ENCODE results near the gene WDFY2. TPM values are rescaled to one million over a fixed set of nuclear protein-coding genes. Genes with fewer than 3 reads are reported as not detected.
A peak's percentile ranks its signal among the peaks of the same experiment; 100 is the strongest.

Gene WDFY2
- total RNA-seq, 1 donor: 11.9 TPM

DNA sequence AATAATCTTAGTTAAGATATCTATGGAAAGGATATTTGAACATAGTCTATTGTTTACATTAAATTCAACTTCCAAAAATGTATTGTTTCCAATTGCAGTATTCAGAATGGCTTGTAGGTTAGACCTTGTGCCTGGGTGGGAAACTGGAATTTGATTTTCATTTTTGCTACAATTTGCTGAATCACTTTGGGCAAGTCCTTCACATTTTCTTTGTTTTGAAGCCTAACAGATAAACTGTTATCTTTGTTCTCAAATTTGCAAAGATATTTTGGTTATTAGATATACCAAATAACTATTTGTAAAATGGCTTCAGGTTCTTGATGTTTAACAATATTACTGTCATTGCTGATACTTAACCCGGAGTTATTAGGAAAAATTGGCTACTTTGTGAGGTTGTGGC lies 82.6 kb downstream of the WDFY2 start:
- Histone ChIP-seq H3K36me3 (ENCODE audit: insufficient read depth, low read length) (peaks cover 7% of the 10 kb centered on the region), H3K4me1 (ENCODE audit: insufficient read depth, low read length) (peaks cover 32% of the 10 kb centered on the region), H3K27ac (ENCODE audit: low read depth, low read length) (peak overlapping the region; percentile 20), H3K27me3 (ENCODE audit: insufficient read depth, low read length) (no peaks in the 10 kb centered on the region), H3K79me2 (ENCODE audit: insufficient read depth, low read length) (peaks cover 94% of the 10 kb centered on the region), H3K9me3 (ENCODE audit: low read depth, low read length) (no peaks in the 10 kb centered on the region), H4K20me1 (ENCODE audit: insufficient read depth, low read length) (no peaks in the 10 kb centered on the region), H2AFZ (ENCODE audit: low read length) (no peak overlapping the region), H3K4me3 (ENCODE audit: insufficient read depth, low read length) (no peak overlapping the region), H3K4me2 (ENCODE audit: insufficient read depth, low read length) (no peak overlapping the region)
- TF ChIP-seq, protein P1, sequence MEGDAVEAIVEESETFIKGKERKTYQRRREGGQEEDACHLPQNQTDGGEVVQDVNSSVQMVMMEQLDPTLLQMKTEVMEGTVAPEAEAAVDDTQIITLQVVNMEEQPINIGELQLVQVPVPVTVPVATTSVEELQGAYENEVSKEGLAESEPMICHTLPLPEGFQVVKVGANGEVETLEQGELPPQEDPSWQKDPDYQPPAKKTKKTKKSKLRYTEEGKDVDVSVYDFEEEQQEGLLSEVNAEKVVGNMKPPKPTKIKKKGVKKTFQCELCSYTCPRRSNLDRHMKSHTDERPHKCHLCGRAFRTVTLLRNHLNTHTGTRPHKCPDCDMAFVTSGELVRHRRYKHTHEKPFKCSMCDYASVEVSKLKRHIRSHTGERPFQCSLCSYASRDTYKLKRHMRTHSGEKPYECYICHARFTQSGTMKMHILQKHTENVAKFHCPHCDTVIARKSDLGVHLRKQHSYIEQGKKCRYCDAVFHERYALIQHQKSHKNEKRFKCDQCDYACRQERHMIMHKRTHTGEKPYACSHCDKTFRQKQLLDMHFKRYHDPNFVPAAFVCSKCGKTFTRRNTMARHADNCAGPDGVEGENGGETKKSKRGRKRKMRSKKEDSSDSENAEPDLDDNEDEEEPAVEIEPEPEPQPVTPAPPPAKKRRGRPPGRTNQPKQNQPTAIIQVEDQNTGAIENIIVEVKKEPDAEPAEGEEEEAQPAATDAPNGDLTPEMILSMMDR (IDR thresholded peaks at IDR 0.05; ENCODE audit: extremely low read depth, low read depth, low read length): no peak
- peak; percentile 75 for DNase-seq (ENCODE audit: insufficient read length, low spot score, missing footprints)

DNA sequence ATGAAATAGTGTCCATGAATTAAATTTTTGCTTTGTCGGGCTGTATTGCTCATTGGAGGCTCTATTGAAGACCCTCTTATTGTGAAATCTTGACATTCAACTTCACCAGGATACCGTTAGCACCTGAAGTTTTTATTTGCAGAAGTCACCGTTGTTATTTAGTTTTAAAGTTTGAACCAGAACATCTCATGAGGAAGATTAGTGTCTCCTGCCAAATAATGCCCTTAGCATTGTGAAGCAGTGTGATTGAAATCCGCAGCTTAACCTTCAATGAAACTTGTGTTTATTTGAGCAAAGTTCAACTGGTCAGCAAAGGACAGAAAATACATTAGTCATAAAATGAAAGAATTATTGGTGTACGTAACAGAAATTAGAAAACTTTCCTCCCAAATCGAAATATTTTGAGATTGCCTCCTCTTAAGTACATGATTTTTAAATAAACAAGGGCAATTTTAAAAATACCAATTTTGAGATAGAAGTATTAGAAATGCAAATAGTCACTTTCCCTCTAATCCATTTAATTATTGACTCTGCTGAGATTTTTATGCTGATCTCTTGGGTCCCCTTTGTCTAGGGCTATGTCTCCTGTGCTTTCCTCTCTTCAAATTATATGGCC lies 84.4 kb downstream of the WDFY2 start:
- DNase-seq (ENCODE audit: insufficient read length, low spot score, missing footprints): no peak
- Histone ChIP-seq H3K4me3 (ENCODE audit: insufficient read depth, low read length) (no peak overlapping the region), H3K4me2 (ENCODE audit: insufficient read depth, low read length) (no peak overlapping the region), H3K27ac (ENCODE audit: low read depth, low read length) (peak overlapping the region; percentile 8), H3K4me1 (ENCODE audit: insufficient read depth, low read length) (peaks cover 33% of the 10 kb centered on the region), H2AFZ (ENCODE audit: low read length) (no peak overlapping the region), H4K20me1 (ENCODE audit: insufficient read depth, low read length) (no peaks in the 10 kb centered on the region), H3K79me2 (ENCODE audit: insufficient read depth, low read length) (peaks cover 95% of the 10 kb centered on the region), H3K27me3 (ENCODE audit: insufficient read depth, low read length) (no peaks in the 10 kb centered on the region), H3K9me3 (ENCODE audit: low read depth, low read length) (no peaks in the 10 kb centered on the region), H3K36me3 (ENCODE audit: insufficient read depth, low read length) (no peaks in the 10 kb centered on the region)
- TF ChIP-seq, protein P1 (IDR thresholded peaks at IDR 0.05; ENCODE audit: extremely low read depth, low read depth, low read length): no peak

DNA sequence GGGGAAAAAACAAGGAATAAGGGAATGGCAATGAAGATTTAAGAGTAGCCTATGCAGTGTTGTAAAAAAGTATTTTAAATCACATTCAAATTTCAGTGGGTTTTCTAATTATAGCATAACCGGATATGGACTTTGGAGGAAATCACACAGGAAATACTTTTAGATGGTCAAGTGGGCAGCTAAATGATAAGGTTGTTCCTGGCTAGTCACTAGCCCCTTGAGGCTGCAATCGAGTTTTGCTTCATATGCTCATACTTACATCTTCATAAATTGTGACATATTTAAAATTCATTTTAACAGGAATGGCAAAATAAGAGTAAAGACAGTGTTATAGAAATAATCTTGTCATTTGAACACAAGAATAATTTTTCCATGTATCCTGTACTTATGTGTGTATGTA lies 88.9 kb downstream of the WDFY2 start:
- Histone ChIP-seq H3K4me1 (ENCODE audit: insufficient read depth, low read length) (peaks cover 11% of the 10 kb centered on the region), H3K36me3 (ENCODE audit: insufficient read depth, low read length) (no peaks in the 10 kb centered on the region), H3K4me3 (ENCODE audit: insufficient read depth, low read length) (no peak overlapping the region), H3K9me3 (ENCODE audit: low read depth, low read length) (no peaks in the 10 kb centered on the region), H2AFZ (ENCODE audit: low read length) (no peak overlapping the region), H3K4me2 (ENCODE audit: insufficient read depth, low read length) (no peak overlapping the region), H3K27ac (ENCODE audit: low read depth, low read length) (no peak overlapping the region), H3K79me2 (ENCODE audit: insufficient read depth, low read length) (peaks cover 94% of the 10 kb centered on the region), H3K27me3 (ENCODE audit: insufficient read depth, low read length) (no peaks in the 10 kb centered on the region), H4K20me1 (ENCODE audit: insufficient read depth, low read length) (no peaks in the 10 kb centered on the region)
- TF ChIP-seq, protein P1 (IDR thresholded peaks at IDR 0.05; ENCODE audit: extremely low read depth, low read depth, low read length): no peak
- no peak for DNase-seq (ENCODE audit: insufficient read length, low spot score, missing footprints)

DNA sequence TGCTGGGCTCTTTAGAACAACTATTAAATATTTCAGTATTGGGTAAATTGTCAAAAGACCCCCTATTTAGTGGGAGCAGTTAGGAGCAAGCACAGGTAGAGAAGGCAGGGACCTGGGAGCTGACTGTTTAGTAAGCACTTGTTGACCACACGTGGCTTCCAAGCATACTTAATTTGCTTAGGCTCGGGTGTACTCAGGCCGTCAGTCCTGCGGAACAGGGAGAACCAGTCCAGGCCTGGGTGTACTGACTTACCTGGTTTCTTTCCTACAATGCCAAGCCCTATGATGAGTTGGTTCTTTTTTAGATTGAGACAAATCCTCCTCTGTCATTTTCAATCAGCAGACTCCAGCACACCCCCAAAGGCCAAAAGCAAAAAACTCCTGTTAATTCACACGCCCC lies 90.0 kb downstream of the WDFY2 start:
- Histone ChIP-seq H3K4me1 (ENCODE audit: insufficient read depth, low read length) (peaks cover 6% of the 10 kb centered on the region), H3K27me3 (ENCODE audit: insufficient read depth, low read length) (no peaks in the 10 kb centered on the region), H3K36me3 (ENCODE audit: insufficient read depth, low read length) (no peaks in the 10 kb centered on the region), H2AFZ (ENCODE audit: low read length) (no peak overlapping the region), H3K4me3 (ENCODE audit: insufficient read depth, low read length) (no peak overlapping the region), H3K9me3 (ENCODE audit: low read depth, low read length) (no peaks in the 10 kb centered on the region), H3K79me2 (ENCODE audit: insufficient read depth, low read length) (peaks cover 90% of the 10 kb centered on the region), H3K27ac (ENCODE audit: low read depth, low read length) (no peak overlapping the region), H3K4me2 (ENCODE audit: insufficient read depth, low read length) (no peak overlapping the region), H4K20me1 (ENCODE audit: insufficient read depth, low read length) (no peaks in the 10 kb centered on the region)
- DNase-seq (ENCODE audit: insufficient read length, low spot score, missing footprints): no peak
- TF ChIP-seq, protein P1 (IDR thresholded peaks at IDR 0.05; ENCODE audit: extremely low read depth, low read depth, low read length): no peak
